ENCODE measurements around the gene ARPC3. TPM values are rescaled to one million over a fixed set of nuclear protein-coding genes. Genes with fewer than 3 reads are reported as not detected.
"Not testable (repeated sequence)": the region's sequence is repeated elsewhere in the genome, so short reads cannot be mapped to it uniquely, and the experiment has no call there.

The ARPC3 gene
- total RNA-seq, 1 donor from 2014 or later: 84.5 TPM

DNA sequence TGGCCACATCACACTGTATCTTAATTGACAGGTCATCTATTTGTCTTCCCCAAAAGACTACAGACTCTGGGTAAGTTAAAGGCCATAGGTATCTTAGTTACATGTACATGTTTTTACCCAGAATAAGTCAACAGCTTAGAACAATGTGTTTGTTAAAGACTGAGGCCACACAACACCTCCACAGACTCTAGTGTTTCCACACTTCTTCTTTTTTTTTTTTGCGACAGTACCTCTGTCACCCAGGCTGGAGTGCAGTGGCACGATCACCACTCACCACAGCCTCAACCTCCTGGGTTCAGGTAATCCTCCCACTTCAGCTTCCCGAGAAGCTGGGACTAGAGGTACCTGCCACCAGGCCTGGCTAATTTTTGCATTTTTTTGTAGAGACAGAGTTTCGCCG, 16.7 kb upstream of the ARPC3 start:
- H3K27me3 ChIP-seq (ENCODE audit: low read depth): no peaks in the 10 kb centered on the region
- peaks cover 33% of the 10 kb centered on the region for H3K4me1 ChIP-seq
- TF ChIP-seq, protein P1, sequence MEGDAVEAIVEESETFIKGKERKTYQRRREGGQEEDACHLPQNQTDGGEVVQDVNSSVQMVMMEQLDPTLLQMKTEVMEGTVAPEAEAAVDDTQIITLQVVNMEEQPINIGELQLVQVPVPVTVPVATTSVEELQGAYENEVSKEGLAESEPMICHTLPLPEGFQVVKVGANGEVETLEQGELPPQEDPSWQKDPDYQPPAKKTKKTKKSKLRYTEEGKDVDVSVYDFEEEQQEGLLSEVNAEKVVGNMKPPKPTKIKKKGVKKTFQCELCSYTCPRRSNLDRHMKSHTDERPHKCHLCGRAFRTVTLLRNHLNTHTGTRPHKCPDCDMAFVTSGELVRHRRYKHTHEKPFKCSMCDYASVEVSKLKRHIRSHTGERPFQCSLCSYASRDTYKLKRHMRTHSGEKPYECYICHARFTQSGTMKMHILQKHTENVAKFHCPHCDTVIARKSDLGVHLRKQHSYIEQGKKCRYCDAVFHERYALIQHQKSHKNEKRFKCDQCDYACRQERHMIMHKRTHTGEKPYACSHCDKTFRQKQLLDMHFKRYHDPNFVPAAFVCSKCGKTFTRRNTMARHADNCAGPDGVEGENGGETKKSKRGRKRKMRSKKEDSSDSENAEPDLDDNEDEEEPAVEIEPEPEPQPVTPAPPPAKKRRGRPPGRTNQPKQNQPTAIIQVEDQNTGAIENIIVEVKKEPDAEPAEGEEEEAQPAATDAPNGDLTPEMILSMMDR (IDR thresholded peaks at IDR 0.05; ENCODE audit: borderline replicate concordance): no peak
- no peak overlapping the region for H3K27ac ChIP-seq (replicated peaks)
- peak overlapping the region; percentile 93 for H3K4me3 ChIP-seq
- intact Hi-C loops (cut with micrococcal nuclease): no loop called here
- H3K9me3 ChIP-seq (replicated peaks): no peaks in the 10 kb centered on the region
- H3K36me3 ChIP-seq: peaks cover 25% of the 10 kb centered on the region
- no peak for DNase-seq

- H3K36me3 ChIP-seq: peaks cover 32% of the 10 kb centered on the region
- peaks cover 33% of the 10 kb centered on the region for H3K4me1 ChIP-seq
- intact Hi-C loops (cut with micrococcal nuclease); H3K27ac ChIP-seq (replicated peaks); H3K9me3 ChIP-seq (replicated peaks); H3K27me3 ChIP-seq (ENCODE audit: low read depth); DNase-seq; H3K4me3 ChIP-seq: not testable (repeated sequence)
Observed at GRCh38 chr12:110465765-110466164, 15.6 kb upstream of the ARPC3 start.

- Histone ChIP-seq H3K9me3 (replicated peaks) (no peaks in the 10 kb centered on the region), H3K27me3 (ENCODE audit: low read depth) (no peaks in the 10 kb centered on the region), H3K27ac (replicated peaks) (no peak overlapping the region), H3K4me3 (no peak overlapping the region), H3K4me1 (peaks cover 33% of the 10 kb centered on the region), H3K36me3 (peaks cover 39% of the 10 kb centered on the region)
- TF ChIP-seq, protein P1 (IDR thresholded peaks at IDR 0.05; ENCODE audit: borderline replicate concordance): no peak
- intact Hi-C loops (cut with micrococcal nuclease): no loop called here
- DNase-seq: no peak
Observed at GRCh38 chr12:110465024-110465423, 14.9 kb upstream of the ARPC3 start.

DNA sequence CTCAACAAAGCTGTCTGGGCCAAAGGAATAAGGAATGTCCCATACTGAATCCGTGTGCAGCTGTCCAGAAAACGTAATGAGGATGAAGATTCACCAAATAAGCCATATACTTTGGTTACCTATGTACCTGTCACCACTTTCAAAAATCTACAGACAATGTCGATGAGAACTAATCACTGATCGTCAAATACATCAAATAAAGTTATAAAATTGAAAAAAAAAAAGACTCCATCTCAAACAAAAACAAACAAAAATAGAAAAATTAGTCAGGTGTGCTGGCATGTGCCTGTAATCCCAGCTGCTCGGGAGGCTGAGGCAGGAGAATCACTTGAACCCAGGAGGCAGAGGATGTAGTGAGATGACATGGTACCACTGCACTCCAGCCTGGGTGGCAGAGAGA, 11.1 kb upstream of the ARPC3 start:
- intact Hi-C loops (cut with micrococcal nuclease); DNase-seq; H3K27ac ChIP-seq (replicated peaks); H3K4me1 ChIP-seq; H3K9me3 ChIP-seq (replicated peaks); H3K4me3 ChIP-seq; H3K27me3 ChIP-seq (ENCODE audit: low read depth): not testable (repeated sequence)
- peaks cover 75% of the 10 kb centered on the region for H3K36me3 ChIP-seq

DNA sequence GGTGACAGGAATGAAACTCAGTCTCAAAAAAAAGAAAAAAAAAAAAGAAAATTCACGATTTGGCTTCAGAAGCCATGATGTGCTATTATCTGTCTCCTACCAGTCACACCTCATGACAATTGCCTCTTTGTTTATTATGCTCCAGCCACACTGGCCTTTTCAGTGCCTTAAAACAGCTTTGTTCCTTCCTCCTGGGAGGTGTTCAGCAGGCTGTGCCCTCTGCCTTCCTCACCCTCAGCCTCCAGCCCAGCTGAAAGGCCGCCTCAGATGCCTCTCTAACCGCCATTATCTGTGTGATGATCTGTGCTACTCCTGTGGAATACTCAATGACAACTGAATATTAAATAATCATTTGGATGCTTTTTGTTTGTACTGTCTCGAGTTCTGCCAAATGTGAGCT, 8.6 kb upstream of the ARPC3 start:
- H3K27ac ChIP-seq (replicated peaks): no peak overlapping the region
- H3K27me3 ChIP-seq (ENCODE audit: low read depth): no peaks in the 10 kb centered on the region
- intact Hi-C loops (cut with micrococcal nuclease): no loop called here
- TF ChIP-seq, protein P1 (IDR thresholded peaks at IDR 0.05; ENCODE audit: borderline replicate concordance): no peak
- no peak overlapping the region for H3K4me3 ChIP-seq
- no peak for DNase-seq
- H3K9me3 ChIP-seq (replicated peaks): no peaks in the 10 kb centered on the region
- peaks cover 86% of the 10 kb centered on the region for H3K36me3 ChIP-seq
- H3K4me1 ChIP-seq: no peaks in the 10 kb centered on the region

DNA sequence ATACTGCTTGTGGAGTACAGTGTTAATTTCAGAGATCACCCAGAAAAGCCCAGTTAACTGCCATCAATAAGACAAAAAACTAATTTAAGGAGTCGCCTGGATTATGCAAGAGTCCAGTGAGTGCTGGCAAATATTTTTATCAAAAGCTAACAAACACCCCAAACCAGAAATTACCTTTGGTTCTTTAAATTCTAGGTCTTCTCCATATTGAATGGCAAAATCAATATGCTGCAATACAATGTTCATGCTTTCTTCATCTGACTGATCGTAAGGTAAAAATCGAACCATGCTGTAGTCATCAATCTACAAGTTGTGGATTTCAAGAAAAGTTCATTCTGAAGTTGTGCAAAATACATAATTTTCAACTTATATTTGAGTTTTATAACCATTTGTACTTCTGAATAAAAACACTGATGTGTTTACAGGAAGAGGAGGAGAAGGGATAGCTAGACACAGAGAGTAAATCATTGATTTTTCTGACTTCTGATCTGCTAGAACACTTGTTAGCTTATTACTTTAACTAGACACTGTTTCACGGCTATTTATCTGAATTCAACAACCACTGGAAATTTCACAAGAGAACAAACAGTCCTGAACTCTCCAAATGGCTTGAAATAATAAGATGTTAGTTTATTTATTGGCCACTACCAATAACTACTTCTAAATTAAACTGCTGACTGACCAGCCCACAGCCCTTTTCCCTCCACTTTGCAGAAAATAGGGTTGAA, 3.6 kb upstream of the ARPC3 start:
- H3K4me1 ChIP-seq: peaks cover 23% of the 10 kb centered on the region
- H3K27ac ChIP-seq (replicated peaks): no peak overlapping the region
- no peaks in the 10 kb centered on the region for H3K9me3 ChIP-seq (replicated peaks)
- DNase-seq: no peak
- TF ChIP-seq, protein P1 (IDR thresholded peaks at IDR 0.05; ENCODE audit: borderline replicate concordance): no peak
- intact Hi-C loops (cut with micrococcal nuclease): no loop called here
- no peak overlapping the region for H3K4me3 ChIP-seq
- H3K27me3 ChIP-seq (ENCODE audit: low read depth): no peaks in the 10 kb centered on the region
- peaks cover 55% of the 10 kb centered on the region for H3K36me3 ChIP-seq
